Colonic mucosa (tissue), 4 donors: ENCODE results near the gene GATA2. TPM values are rescaled to one million over a fixed set of nuclear protein-coding genes. Genes with fewer than 3 reads are reported as not detected.

Source experiments
- DNase-seq: peaks from one replicate; pipeline ENCODE4 v3.0.0-alpha.2; 2020
- H3K27ac ChIP-seq: fragments of 200-600 bp; one replicate; pipeline ENCODE4 v1.8.0; 2021
- H3K27me3 ChIP-seq: fragments of 200-600 bp; one replicate; pipeline ENCODE4 v1.8.0; 2021
- H3K36me3 ChIP-seq: fragments of 200-600 bp; one replicate; pipeline ENCODE4 v1.8.0; 2021
- H3K4me1 ChIP-seq: fragments of 200-600 bp; one replicate; pipeline ENCODE4 v1.8.0; 2021; ENCODE audit warnings: mild to moderate bottlenecking
- H3K4me3 ChIP-seq: fragments of 200-600 bp; one replicate; pipeline ENCODE4 v1.8.0; 2021
- H3K9ac ChIP-seq, 2 donors: one replicate each; pipeline ENCODE4 v1.7.0; 2013; ENCODE audit warnings: control low read depth in 2 of 2, low read depth in 2 of 2, low read length in 2 of 2
- H3K9me3 ChIP-seq: fragments of 200-600 bp; one replicate; pipeline ENCODE4 v1.8.0; 2021
- intact Hi-C: fragments of 100-400 bp; cut with DNase I; formaldehyde crosslinking; loops from one replicate; pipeline ENCODE4 v1.14.1; 2022
- total RNA-seq, 2 donors: library from RNA; stranded (reverse); fragmentation: NEBNext Ultra II Directional in 1 of 2; extraction: Animal tissue kit (Norgen Biotek cat#: 25700) in 1 of 2; gene quantifications; one replicate each; pipeline ENCODE4 v1.2.1, GENCODE V29; 2021
- TF ChIP-seq, protein P1 (sequence below): fragments of 200-600 bp; IDR thresholded peaks from one replicate; pipeline ENCODE4 v1.8.0; 2022; ENCODE audit warnings: antibody characterized with exemption, mild to moderate bottlenecking
- donor health status: healthy.
- donor health status: DM: no; HTN: no; CAD: no.
- donor health status: DM: no; HTN: no; CAD: no.

GATA2 gene
- total RNA-seq, 2 donors from 2014 or later = 5.8 to 8.1 TPM

DNA sequence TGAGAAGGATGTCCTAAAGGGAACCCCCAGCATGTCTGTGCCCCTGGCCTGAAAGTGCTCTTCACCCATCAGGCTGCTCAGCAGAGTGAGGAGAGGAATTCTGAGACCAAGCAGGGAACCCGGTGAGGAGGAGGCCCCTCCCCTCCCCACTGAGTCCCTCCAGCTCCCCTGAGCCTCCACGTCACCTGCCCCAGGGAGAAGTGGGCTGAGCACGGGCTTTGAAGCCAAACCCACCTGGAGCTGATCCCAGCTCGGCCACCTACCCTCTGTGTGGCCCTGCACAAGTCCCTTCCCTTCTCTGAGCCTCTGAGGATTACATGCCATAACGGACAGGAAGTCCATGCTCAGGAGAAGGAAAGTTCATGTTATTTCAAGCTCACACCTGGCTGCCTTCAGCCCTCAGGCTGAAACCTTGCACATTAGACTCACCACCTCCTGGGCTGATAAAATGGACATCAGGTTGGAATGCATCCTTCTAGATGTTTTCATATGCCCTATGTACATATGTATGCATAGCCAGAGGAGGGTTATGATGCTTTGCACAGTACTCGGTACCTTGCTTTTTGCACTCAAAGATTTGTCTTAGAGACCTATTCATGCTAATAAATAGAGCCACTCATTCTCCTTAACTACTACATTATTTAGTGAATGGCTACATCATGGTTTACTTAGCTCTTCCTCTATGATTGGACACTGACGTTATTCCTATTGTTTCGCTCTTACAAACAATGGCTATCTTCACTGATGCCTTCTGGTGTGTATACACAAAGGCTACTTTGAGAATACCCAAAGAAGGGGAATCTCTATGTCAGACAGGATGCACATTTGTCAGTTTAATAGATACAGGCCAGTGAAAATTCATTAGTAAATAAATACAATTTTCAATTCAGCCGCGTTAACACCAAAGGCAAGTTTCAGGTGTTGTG, 31.6 kb upstream of the GATA2 start:
- Histone ChIP-seq H3K27ac (no peak overlapping the region), H3K36me3 (no peaks in the 10 kb centered on the region), H3K4me1 (no peaks in the 10 kb centered on the region), H3K9me3 (no peaks in the 10 kb centered on the region), H3K27me3 (no peaks in the 10 kb centered on the region), H3K4me3 (no peak overlapping the region), H3K9ac (no peak overlapping the region)
- DNase-seq = no peak
- intact Hi-C loops = no loop called here
- TF ChIP-seq, protein P1, sequence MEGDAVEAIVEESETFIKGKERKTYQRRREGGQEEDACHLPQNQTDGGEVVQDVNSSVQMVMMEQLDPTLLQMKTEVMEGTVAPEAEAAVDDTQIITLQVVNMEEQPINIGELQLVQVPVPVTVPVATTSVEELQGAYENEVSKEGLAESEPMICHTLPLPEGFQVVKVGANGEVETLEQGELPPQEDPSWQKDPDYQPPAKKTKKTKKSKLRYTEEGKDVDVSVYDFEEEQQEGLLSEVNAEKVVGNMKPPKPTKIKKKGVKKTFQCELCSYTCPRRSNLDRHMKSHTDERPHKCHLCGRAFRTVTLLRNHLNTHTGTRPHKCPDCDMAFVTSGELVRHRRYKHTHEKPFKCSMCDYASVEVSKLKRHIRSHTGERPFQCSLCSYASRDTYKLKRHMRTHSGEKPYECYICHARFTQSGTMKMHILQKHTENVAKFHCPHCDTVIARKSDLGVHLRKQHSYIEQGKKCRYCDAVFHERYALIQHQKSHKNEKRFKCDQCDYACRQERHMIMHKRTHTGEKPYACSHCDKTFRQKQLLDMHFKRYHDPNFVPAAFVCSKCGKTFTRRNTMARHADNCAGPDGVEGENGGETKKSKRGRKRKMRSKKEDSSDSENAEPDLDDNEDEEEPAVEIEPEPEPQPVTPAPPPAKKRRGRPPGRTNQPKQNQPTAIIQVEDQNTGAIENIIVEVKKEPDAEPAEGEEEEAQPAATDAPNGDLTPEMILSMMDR = no peak

DNA sequence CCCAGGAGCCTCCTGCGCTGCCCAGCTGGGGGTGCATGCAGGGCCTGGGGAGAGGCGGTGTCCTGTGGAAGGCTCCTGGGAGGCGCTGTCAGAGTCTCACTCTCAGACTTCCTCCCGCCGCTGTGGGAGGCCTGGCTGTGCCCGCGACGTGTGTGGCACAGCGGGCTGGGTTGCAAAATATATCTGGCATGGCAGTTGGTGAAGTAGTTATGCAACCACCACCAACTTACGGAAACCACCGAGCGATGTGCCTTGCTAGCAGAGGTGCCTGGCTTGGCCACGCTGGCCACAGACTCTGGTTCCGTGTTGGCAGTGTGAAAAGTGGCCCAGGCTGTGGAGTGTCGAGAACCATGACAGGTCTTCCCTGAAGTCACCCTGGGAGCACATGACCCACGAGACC, 30.6 kb upstream of the GATA2 start:
- Histone ChIP-seq H3K9me3 (no peaks in the 10 kb centered on the region), H3K27me3 (no peaks in the 10 kb centered on the region), H3K27ac (no peak overlapping the region), H3K9ac (no peak overlapping the region), H3K4me3 (no peak overlapping the region), H3K4me1 (no peaks in the 10 kb centered on the region), H3K36me3 (no peaks in the 10 kb centered on the region)
- DNase-seq = no peak
- intact Hi-C loops = no loop called here
- TF ChIP-seq, protein P1 = no peak

DNA sequence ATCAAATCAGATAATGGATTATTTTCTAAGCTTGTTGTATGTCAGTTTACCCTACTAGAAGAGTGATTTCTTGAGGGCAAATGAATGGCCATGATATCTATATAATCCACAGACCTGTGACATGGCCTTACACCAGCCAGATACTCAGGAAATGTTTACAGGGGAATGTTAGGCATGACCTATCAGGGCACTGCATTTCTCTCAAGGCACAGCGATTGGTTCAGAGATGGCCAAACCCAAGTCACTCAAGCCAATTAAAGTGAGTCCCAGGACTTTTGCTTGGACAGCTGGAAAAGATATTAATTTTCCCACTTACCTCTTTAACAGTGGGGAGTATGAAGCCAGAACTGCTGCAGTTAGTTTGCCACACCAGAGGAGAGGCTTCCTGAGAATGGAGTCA, 28.7 kb upstream of the GATA2 start:
- H3K27ac ChIP-seq = no peak overlapping the region
- no peak overlapping the region for H3K4me3 ChIP-seq
- H3K36me3 ChIP-seq = no peaks in the 10 kb centered on the region
- TF ChIP-seq, protein P1 = no peak
- no peaks in the 10 kb centered on the region for H3K4me1 ChIP-seq
- intact Hi-C loops = no loop called here
- no peak overlapping the region for H3K9ac ChIP-seq
- no peaks in the 10 kb centered on the region for H3K27me3 ChIP-seq
- no peaks in the 10 kb centered on the region for H3K9me3 ChIP-seq
- no peak for DNase-seq

DNA sequence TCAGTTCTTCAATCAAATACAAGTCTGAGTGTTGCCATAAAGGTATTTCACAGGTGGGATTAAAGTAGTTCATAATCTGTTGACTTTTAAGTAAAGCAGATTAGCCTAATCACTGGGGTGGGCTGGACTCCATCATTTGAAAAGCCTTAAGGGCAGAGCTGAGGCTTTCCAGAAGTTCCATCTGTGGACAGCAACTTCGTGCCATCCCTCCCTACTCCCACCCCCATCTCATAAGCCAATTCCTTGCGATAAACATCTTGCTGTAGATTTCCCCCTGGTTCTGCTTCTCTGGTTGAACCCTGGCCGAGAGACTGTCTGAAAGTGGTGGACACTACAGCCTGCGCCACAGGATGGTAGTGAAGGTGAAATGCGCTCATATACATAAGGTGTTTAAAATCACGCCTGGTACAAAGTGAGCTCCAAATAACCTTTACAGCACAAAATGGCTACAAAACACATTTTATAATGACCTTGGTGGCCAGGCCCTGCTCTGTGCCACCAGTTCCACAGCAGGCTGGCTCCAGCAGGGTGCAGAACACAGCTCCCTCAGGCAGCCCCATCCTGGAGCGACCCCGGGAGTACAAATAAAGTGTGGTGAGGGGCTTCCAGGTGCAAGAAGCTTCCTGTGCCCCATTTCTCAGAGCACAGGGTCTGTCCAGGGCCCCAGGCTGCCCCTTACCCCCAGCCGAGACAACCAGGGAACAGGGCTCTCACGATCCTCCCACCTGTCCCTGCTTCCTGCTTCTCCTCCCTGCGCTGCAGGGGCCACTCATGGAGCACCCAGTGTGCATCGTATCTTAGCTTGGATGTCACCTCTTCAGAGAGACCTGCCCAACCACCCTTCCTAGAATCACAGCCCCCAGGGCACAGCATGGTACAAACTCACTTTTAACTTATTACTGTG, 25.8 kb upstream of the GATA2 start:
- H3K9ac ChIP-seq = no peak overlapping the region
- no peaks in the 10 kb centered on the region for H3K4me1 ChIP-seq
- no peak overlapping the region for H3K27ac ChIP-seq
- DNase-seq = no peak
- H3K4me3 ChIP-seq = no peak overlapping the region
- TF ChIP-seq, protein P1 = no peak
- peaks cover 5% of the 10 kb centered on the region for H3K27me3 ChIP-seq
- no peaks in the 10 kb centered on the region for H3K9me3 ChIP-seq
- H3K36me3 ChIP-seq = no peaks in the 10 kb centered on the region
- intact Hi-C loops = no loop called here

DNA sequence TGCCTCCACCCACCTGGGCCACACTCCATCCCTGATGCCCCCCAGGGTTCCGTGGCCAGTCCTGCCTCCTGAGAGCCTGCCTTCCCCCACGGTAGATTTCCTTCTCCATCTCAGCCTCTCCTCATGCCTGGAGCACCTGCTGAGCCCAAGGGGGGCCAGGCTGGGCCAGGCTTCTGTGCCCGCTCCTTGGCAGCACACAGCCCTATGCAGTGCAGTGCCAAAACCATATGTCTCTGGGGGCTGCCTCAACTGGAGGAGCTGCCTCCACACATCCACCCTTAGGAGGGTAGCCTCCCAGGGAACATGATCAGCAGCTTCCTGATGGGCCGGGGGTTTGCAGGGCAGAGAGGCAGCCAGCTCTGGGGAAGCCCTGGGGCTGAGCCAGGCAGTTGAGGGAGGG, 24.6 kb upstream of the GATA2 start:
- no peak for DNase-seq
- Histone ChIP-seq H3K4me1 (no peaks in the 10 kb centered on the region), H3K27ac (no peak overlapping the region), H3K9ac (no peak overlapping the region), H3K27me3 (peaks cover 5% of the 10 kb centered on the region), H3K36me3 (no peaks in the 10 kb centered on the region), H3K4me3 (no peak overlapping the region), H3K9me3 (no peaks in the 10 kb centered on the region)
- TF ChIP-seq, protein P1 = no peak
- intact Hi-C loops = no loop called here
